ENCODE results near the gene TRAPPC12.

DNA sequence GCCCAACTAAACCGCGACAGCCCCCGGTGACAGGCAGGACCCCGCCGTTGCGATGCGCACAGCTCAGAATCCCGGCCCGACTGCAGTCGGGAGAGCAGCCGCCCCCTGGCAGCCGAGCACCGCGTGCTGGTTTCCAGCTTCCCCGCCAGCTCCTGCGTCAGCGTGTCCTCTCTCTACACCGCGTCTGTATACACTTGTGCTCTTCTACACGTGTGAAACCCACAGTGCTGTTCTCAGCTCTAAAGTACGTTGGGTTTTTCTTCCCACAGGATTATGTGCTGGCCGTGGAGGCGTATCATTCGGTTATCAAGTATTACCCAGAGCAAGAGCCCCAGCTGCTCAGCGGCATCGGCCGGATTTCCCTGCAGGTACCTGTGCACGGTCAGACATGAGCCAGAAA, 85.8 kb downstream of the TRAPPC12 start:
- TF ChIP-seq, protein P1, sequence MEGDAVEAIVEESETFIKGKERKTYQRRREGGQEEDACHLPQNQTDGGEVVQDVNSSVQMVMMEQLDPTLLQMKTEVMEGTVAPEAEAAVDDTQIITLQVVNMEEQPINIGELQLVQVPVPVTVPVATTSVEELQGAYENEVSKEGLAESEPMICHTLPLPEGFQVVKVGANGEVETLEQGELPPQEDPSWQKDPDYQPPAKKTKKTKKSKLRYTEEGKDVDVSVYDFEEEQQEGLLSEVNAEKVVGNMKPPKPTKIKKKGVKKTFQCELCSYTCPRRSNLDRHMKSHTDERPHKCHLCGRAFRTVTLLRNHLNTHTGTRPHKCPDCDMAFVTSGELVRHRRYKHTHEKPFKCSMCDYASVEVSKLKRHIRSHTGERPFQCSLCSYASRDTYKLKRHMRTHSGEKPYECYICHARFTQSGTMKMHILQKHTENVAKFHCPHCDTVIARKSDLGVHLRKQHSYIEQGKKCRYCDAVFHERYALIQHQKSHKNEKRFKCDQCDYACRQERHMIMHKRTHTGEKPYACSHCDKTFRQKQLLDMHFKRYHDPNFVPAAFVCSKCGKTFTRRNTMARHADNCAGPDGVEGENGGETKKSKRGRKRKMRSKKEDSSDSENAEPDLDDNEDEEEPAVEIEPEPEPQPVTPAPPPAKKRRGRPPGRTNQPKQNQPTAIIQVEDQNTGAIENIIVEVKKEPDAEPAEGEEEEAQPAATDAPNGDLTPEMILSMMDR (IDR thresholded peaks at IDR 0.05; ENCODE audit: insufficient read depth, low read length, poor library complexity, severe bottlenecking), result no peak
- TF ChIP-seq EZH2phosphoT487 (conservative IDR thresholded peaks at IDR 0.05; ENCODE audit: low read length), result no peak

Data from SU-DHL-6 (cell line).